HG03558 (cell line): ENCODE results near the gene KDM4B.
"Not testable (repeated sequence)": the region's sequence is repeated elsewhere in the genome, so short reads cannot be mapped to it uniquely, and the experiment has no call there.

Experiments used
- ATAC-seq: cut with Tn5 transposase; IDR thresholded peaks from one replicate; pipeline ENCODE4 v1.9.1; 2021; ENCODE audit warnings: moderate number of reproducible peaks; ENCODE audit not compliant: unreplicated experiment; ENCODE audit errors: extremely low read depth

KDM4B gene

DNA sequence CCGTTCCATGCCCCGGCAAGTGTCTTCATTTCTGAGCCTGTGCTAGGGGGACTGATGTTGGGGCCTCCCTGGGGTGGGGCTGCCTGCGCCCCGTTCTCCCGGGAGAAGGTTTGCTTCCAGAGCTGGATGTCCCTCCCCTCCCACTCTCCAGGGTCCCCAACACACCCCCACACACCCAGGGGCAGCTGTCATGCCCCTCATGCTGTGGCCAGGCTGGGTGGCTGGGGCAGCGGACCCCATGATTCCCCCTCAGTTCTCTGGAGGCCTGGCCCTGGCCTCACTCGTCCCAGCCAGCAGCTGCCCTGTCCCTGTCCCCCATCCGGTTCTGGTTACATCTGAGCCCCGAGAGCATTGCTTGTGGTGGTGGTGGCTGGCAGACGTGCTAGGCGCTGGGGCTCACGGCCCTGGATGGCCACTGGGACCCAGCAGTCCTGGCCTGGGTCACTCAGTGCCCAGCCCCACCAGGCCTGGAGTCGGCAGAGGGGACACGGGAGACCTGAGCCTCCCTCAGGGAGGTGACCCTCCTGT is 184.8 kb downstream of the KDM4B start:
- ATAC-seq: no peak

DNA sequence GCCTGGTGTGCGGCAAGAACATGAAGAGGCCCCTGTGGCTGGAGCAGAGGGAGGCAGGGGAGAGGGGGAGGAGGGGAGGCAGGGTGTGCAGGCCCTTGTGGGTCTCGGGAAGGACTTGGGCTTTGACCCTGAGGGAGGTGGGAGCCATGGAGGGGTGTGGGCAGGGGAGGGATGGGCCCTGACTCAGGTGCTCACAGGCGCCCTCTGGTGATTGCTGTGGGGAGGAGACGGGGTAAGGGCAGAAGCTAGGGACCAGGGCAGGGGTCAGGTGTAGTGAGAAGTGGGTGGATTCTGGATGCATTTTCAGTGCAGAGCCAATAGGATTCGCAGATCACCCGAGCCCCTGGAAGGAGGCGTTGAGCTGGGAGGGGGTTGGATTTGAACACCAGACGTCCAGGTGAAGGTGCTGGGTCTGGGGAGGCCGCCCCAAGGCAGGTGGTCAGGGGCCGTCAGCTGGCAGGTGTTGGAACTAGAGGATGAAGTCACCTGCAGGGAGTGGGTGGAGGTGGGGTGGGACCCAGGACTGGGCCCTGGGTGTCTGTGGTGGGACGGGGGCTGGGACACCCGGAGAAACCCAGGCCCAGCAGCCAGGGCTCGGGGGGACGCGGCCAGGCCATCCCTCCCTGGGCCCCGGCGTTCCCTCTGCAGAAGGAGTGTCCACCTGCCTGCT is 185.4 kb downstream of the KDM4B start:
- no peak for ATAC-seq

DNA sequence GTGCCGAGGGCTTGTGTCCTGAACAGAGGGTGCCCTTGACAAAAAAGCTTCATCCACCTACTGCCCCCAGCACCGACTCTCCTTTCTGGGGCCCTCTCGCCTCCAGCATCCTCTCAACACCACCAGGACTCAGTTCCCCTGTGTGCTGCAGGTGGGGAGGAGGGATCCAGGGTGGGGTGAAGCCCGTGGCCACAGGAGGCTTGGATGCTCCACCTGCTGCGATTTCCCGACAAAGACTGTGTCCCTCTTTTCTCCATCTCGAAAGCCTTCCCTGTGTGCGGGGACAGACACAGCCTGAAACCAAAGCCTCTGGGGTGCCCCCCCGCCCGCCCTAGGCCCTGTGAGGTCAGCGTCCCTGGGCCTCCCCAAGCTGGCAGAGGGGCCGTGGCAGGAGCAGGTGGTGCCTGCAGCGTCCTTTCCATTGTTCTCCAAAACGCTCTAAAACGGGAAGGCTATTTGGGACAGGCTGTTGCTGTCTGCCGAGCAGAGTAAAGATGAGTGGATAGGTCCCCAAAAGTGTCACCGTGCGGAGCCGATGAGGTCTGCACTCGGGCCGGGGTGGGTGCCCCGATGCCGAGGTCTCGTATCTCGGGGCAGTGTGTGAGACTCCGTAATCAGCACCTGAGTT is 186.0 kb downstream of the KDM4B start:
- no peak for ATAC-seq

- ATAC-seq: no peak
Observed at GRCh38 chr19:5155586-5156210, 186.8 kb downstream of the KDM4B start.

GRCh38 chr19:5156231-5156986 is 187.5 kb downstream of the KDM4B start:
- ATAC-seq: no peak

- no peak for ATAC-seq
Observed at GRCh38 chr19:5157186-5157585, 188.3 kb downstream of the KDM4B start.

DNA sequence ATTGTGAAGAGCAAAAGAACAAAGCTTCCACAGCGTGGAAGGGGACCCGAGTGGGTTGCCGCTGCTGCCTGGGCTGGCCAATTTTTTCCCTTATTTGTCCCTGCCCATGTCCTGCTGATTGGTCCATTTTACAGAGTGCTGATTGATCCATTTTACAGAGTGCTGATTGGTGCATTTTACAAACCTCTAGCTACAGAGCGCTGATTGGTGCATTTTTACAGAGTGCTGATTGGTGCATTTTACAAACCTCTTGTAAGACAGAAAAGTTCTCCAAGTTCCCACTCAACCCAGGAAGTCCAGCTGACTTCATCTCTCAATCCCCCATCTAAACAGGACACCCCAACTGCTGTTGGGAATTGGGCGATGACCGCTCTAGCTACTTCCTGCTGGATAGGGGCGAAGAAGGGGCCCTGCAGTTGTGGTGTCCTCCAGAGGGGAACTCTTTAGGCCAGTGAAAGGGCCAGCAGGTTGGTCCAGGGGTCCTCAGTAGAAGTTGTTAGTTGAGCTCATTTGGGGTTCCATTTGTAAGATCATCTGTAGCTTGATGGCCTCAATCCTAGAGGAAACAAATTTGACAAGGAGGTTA is 189.7 kb downstream of the KDM4B start:
- ATAC-seq: not testable (repeated sequence)

GRCh38 chr19:5160158-5160795 is 191.4 kb downstream of the KDM4B start:
- ATAC-seq: not testable (repeated sequence)

GRCh38 chr19:5164845-5165696 is 196.2 kb downstream of the KDM4B start:
- ATAC-seq: not testable (repeated sequence)

DNA sequence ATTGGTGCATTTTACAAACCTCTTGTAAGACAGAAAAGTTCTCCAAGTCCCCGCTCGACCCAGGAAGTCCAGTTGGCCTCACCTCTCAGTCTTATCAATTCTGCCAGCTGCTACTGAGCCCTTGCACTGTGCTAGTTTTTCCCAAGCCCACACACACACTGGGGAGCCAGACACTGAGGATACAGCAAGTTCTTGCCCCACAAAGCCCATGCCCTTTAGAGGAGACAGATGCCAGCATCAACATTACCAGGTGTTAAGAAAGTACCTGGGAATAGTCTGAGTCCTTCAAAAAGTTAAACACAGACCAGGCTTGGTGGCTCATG is 196.7 kb downstream of the KDM4B start:
- no peak for ATAC-seq

DNA sequence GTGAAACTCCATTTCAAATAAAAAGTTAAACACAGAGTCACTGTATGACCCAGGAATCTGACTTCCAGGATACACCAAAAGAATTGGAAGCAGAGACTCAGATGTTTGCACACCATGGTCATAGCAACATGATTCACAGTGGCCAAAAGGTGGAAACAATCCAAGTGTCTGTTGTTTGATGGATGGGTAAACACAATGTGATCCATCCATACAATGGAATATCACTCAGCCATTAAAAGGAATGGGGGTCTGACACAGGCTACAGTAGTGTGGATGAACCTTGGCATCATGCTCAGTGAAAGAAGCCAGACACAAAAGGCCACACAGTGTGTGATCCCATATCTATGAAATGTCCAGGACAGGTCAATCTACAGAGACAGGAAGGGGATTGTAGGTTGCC is 197.3 kb downstream of the KDM4B start:
- ATAC-seq: no peak

DNA sequence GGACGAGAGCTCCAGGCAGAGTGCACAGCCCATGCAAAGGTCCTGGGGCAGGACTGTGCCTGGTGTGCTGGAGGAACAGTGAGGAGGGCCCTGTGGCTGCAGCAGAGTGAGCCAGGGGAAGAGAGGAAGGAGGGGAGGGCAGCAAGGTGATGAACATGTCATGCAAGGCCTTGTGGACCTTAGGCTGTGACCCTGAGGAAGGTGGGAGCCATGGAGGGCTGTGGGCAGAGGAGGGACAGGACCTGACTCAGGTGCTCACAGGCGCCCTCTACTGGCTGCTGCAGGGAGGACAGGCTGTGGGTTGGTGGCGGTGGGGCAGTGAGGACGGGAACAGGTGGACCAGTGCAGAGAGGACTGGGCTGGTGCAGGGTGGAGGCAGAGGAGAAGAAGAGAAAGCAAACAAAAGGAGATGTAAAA is 201.4 kb downstream of the KDM4B start:
- ATAC-seq: no peak

GRCh38 chr19:5171711-5172110 is 202.8 kb downstream of the KDM4B start:
- no peak for ATAC-seq

GRCh38 chr19:5172859-5173630 is 204.1 kb downstream of the KDM4B start:
- ATAC-seq: no peak

DNA sequence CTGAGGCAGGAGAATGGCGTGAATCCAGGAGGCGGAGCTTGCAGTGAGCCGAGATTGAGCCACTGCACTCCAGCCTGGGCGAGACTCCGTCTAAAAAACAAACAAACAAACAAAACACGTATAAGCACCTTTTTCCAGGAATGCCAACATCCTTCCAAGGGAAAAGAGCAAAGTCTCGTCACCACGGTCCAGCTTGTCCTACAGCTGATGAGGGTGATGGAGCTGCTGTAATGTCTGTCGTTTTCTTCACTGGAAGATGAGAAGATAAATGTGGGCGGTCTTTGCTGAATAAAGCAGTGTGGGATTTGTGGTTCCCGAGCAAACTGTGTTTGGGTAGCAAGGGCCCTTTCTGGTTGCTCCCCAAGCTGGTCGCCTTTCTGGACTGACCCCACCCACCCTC is 205.1 kb downstream of the KDM4B start:
- no peak for ATAC-seq

DNA sequence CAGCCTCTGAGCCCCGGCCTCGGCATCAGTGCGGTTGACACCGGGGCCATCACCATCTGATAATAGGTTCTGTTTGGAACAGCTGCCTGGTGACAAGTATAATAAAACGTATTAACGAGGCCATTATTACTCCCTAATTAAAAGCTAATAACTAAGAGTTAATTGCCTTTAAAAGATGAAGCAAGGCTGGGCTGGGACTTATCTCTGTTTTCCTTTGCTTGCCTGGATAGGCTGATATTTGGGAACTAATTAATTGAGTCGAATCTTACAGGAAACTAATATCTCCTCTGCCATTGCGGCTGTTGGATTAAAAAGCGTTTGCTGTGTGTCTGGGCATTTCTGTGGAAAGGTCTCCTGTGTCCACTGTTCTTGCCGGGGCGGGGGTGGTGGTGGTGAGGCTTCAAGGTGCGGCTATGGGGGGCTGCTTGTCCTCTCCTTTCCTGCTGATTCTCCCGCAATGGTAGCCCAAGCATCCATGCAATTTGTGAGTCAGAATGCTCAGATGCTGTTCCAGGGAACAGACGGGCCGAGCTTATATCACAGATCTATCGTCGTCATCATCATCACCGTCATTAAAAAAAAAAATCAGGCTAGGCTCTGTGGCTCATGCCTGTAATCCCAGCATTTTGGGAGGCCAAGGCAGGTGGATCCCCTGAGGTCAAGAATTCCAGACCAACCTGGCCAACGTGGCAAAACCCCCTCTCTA is 209.0 kb downstream of the KDM4B start:
- no peak for ATAC-seq

GRCh38 chr19:5178841-5179240 is 209.9 kb downstream of the KDM4B start:
- ATAC-seq: no peak

DNA sequence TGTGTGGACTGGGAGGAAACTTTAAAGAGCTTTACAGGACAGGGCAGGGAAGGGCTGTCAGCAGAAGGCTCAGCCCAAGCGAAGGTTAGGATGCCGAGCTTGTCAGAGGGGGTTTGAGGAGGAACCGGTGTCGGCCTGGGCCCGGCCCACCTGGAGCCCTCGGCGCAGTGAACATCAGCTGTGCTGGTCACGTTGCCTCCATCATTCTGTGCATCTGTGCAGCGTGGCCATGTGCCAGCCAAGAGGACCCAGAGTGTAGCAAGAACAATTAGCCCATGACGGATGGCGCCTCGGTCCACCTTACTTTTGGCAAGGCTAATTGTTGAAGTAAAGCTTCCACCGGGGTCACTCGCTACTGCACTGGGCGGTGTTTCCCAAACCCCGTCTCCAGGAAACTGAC is 210.3 kb downstream of the KDM4B start:
- ATAC-seq: no peak
